Adrenal gland (tissue), 12 donors: ENCODE results near the gene CEP128. TPM values are rescaled to one million over a fixed set of nuclear protein-coding genes. Genes with fewer than 3 reads are reported as not detected.

ENCODE experiments used
- DNase-seq, 7 donors: peaks; one replicate each; pipeline ENCODE4 v3.0.0-alpha.2; 2019 to 2020
- H3K27ac ChIP-seq, 5 donors: fragments of 200-600 bp; sonication (generic) in 4 of 5; 1 replicate in 3 of 5; 2 replicates in 2 of 5; pipeline versions ENCODE4 v1.5.1 to v1.8.0; 2016 to 2020; ENCODE audit warnings: mild to moderate bottlenecking in 1 of 5
- H3K27me3 ChIP-seq: fragments of 200-600 bp; 2 replicates; pipeline ENCODE4 v1.8.0; 2021
- H3K36me3 ChIP-seq, 2 donors: fragments of 200-600 bp; replicated peaks in 1 of 2; 1 replicate in 1 of 2; 2 replicates in 1 of 2; pipeline versions ENCODE4 v1.5.1 to v1.8.0; 2018 to 2022
- H3K4me1 ChIP-seq, 2 donors: fragments of 200-600 bp; replicated peaks in 1 of 2; 1 replicate in 1 of 2; 2 replicates in 1 of 2; pipeline versions ENCODE4 v1.5.1 to v1.8.0; 2018 to 2021
- H3K4me3 ChIP-seq, 4 donors: fragments of 200-600 bp; sonication (generic) in 3 of 4; one replicate each; pipeline ENCODE4 v1.5.1; 2016 to 2018
- H3K9me3 ChIP-seq, 3 donors: fragments of 200-600 bp; sonication (generic) in 1 of 3; replicated peaks in 1 of 3; 1 replicate in 2 of 3; 2 replicates in 1 of 3; pipeline versions ENCODE4 v1.5.1 to v1.8.0; 2016 to 2021
- POLR2A ChIP-seq, 2 donors: fragments of 450-650 bp; IDR thresholded peaks; one replicate each; pipeline ENCODE4 v1.6.1; 2017; ENCODE audit warnings: antibody characterized with exemption in 2 of 2, mild to moderate bottlenecking in 2 of 2, moderate library complexity in 1 of 2
- WGBS, 4 donors: extraction: QIAGEN DNeasy Blood & Tissue Kit in 2 of 4; methylation state at CpG; one replicate each; pipeline versions ENCODE4 v1.1.5 to v1.1.7; 2013 to 2017; 5-methylcytosine and 5-hydroxymethylcytosine counted together
- intact Hi-C, 2 donors: fragments of 100-400 bp; cut with DNase I; formaldehyde crosslinking; loops; one replicate each; pipeline versions ENCODE4 v1.14.1 to v1.15.0; 2022 to 2023
- polyA plus RNA-seq, 3 donors: library from polyadenylated mRNA; stranded (reverse); fragments of 200-250 nt in 2 of 3; fragments of 350-450 nt in 1 of 3; fragmentation: Illumina TruSeq in 1 of 3; extraction: RNeasy Lipid Tissue Mini Kit (QIAGEN cat#74804) in 1 of 3; gene quantifications; one replicate each; pipeline ENCODE4 v1.2.3, GENCODE V29; 2013 to 2014
- total RNA-seq, 9 donors: library from RNA; depleted of rRNA in 4 of 9; stranded (reverse); fragments of >200 nt in 4 of 9; fragments of 120-200 nt in 1 of 9; fragmentation: NEBNext Ultra II Directional in 1 of 9; extraction: Animal tissue kit (Norgen Biotek cat#: 25700) in 1 of 9; gene quantifications; one replicate each; pipeline versions ENCODE4 v1.1.0 to v1.2.4, GENCODE V29; 2013 to 2023
- TF ChIP-seq, protein P1 (sequence below), 6 experiments: fragments of 450-650 bp in 4 of 6; fragments of 200-600 bp in 2 of 6; sonication (generic) in 1 of 6; IDR thresholded peaks; 1 replicate in 5 of 6; 2 replicates in 1 of 6; pipeline versions ENCODE4 v1.5.1 to v1.8.0; 2016 to 2021; ENCODE audit warnings: antibody characterized with exemption in 6 of 6, mild to moderate bottlenecking in 2 of 6, moderate library complexity in 1 of 6
- donor health status: healthy with polysubstance abuse.
- donor health status: Bipolar disorder and iron deficiency.
- donor health status: DM: yes; HTN: yes; CAD: no.
- donor health status: DM: no; HTN: no; CAD: no.
- donor health status: DM: no; HTN: no; CAD: no.
- donor health status: DM: yes; HTN: yes; CAD: no.

The CEP128 gene
- total and polyA plus RNA-seq, 12 donors, result 1.1 to 5.2 (median 3.1) TPM

DNA sequence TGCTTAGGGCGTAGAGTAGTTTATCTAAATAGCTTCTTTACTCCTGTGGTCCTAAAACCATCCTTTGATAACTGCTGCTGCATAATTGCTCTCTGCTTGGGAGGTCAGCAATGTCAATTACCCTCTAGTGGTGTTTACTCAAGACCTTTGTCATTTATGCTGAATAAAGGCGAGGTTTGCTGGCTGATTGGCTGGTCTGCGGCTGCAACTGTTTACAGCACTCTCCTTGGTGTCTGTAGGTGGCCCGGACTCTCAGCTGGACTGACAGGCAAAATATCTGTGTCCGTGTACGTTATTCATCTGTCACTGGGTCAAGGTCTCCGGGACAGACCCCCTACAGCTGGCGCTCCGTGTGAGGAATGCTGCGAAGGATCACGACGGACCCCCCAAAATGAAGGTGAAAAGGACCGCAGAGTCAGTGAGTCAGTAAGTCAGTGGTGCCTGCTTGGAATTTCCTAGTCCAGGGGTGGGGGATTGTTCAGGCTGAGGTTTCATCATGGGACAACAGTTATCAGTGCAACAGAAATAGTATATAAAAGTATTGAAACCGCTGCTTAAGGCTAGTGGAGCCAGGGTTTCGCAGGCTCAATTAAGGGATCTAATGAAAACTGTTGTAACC is 476.9 kb downstream of the CEP128 start:
- H3K27me3 ChIP-seq, result no peaks in the 10 kb centered on the region
- WGBS, 4 donors, result 74 to 81% (median 80%) methylated on average over 12 to 15 of the region's 15 CpGs
- intact Hi-C loops, result no loop called here
- no peak overlapping the region for H3K4me3 ChIP-seq
- H3K36me3 ChIP-seq, result no peaks in the 10 kb centered on the region
- no peaks in the 10 kb centered on the region for H3K4me1 ChIP-seq
- DNase-seq, result no peak
- no peaks in the 10 kb centered on the region for H3K9me3 ChIP-seq
- no peak overlapping the region for H3K27ac ChIP-seq
- TF ChIP-seq POLR2A (IDR thresholded peaks at IDR 0.05), result no peak
- TF ChIP-seq, protein P1, sequence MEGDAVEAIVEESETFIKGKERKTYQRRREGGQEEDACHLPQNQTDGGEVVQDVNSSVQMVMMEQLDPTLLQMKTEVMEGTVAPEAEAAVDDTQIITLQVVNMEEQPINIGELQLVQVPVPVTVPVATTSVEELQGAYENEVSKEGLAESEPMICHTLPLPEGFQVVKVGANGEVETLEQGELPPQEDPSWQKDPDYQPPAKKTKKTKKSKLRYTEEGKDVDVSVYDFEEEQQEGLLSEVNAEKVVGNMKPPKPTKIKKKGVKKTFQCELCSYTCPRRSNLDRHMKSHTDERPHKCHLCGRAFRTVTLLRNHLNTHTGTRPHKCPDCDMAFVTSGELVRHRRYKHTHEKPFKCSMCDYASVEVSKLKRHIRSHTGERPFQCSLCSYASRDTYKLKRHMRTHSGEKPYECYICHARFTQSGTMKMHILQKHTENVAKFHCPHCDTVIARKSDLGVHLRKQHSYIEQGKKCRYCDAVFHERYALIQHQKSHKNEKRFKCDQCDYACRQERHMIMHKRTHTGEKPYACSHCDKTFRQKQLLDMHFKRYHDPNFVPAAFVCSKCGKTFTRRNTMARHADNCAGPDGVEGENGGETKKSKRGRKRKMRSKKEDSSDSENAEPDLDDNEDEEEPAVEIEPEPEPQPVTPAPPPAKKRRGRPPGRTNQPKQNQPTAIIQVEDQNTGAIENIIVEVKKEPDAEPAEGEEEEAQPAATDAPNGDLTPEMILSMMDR (IDR thresholded peaks at IDR 0.05), result no peak

DNA sequence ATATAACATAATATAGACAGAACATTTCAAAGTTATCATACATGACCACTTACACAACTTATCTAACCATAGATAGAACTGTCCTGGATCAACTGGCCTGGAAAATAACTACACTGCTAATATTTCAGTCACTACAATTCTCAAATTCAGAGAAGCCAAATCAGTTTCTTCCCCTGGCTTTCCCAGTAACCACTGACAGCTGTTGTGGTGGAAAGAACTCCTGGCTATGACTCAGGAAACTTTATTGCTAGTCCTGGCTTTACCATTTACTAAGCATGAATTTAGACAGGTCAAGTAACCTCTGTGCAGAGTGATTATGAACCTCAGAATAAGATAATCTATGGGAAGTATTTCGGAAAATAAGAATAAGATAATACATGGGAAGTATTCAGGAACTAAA is 485.3 kb downstream of the CEP128 start:
- H3K36me3 ChIP-seq, result no peaks in the 10 kb centered on the region
- no peaks in the 10 kb centered on the region for H3K27me3 ChIP-seq
- no peaks in the 10 kb centered on the region for H3K9me3 ChIP-seq
- TF ChIP-seq POLR2A (IDR thresholded peaks at IDR 0.05), result no peak
- TF ChIP-seq, protein P1 (IDR thresholded peaks at IDR 0.05), result no peak
- WGBS, 4 donors, result 88 to 96% (median 94%) methylated on average over 1 of the region's 1 CpG
- no peak overlapping the region for H3K4me3 ChIP-seq
- H3K4me1 ChIP-seq, result no peaks in the 10 kb centered on the region
- DNase-seq, result no peak
- H3K27ac ChIP-seq, result no peak overlapping the region
- intact Hi-C loops, result no loop called here

DNA sequence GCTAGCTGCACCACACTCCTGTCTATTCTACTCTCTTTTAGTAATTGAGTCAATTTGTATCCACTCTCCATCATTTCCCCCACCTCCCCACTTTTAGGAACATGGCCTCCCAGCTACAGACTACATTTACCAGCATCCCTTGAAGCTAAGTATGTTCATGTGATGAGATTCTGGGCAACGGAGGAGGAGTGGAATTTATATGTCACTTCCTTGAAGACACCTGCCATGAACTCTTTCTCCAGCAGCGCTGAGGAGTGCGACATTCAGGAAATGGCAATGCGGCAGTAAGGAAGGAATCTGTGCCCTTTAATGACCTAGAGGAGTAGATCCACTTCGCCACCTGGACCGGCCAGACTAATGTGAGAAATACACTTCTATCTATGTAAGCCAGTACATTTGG is 486.5 kb downstream of the CEP128 start:
- WGBS, 4 donors, result 68 to 75% (median 72%) methylated on average over 6 of the region's 6 CpGs

DNA sequence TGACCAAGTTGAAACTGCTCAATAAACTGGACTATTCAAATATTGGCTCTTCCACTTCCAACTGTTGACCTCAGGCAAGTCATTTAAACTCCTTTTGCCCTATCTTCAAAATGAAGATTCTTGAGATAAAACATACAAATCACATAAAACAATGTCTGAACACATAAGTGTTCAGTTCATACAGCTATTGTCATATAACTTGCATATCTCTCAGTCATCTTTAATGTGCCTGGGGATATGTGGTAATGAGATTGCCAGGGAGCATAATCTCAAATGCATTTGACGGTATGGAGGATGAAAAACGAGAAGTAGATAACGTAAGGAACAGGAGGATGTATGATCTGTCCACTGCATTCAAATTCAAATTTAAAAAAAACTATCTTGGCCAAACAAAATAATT is 493.3 kb downstream of the CEP128 start:
- H3K27me3 ChIP-seq, result no peaks in the 10 kb centered on the region
- H3K4me3 ChIP-seq, result no peak overlapping the region
- intact Hi-C loops, result no loop called here
- H3K4me1 ChIP-seq, result no peaks in the 10 kb centered on the region
- H3K36me3 ChIP-seq, result no peaks in the 10 kb centered on the region
- no peak for DNase-seq
- no peaks in the 10 kb centered on the region for H3K9me3 ChIP-seq
- H3K27ac ChIP-seq, result no peak overlapping the region
- no peak for TF ChIP-seq POLR2A (IDR thresholded peaks at IDR 0.05)
- TF ChIP-seq, protein P1 (IDR thresholded peaks at IDR 0.05), result no peak
- 68 to 84% (median 78%) methylated on average over 3 of the region's 3 CpGs for WGBS, 4 donors

More for the DNA sequence above, 486.5 kb downstream of the CEP128 start:
- no peaks in the 10 kb centered on the region for H3K9me3 ChIP-seq
- no peak overlapping the region for H3K4me3 ChIP-seq
- no peaks in the 10 kb centered on the region for H3K27me3 ChIP-seq
- intact Hi-C loops, result no loop called here
- DNase-seq, result no peak
- no peak overlapping the region for H3K27ac ChIP-seq
- TF ChIP-seq POLR2A (IDR thresholded peaks at IDR 0.05), result no peak
- TF ChIP-seq, protein P1 (IDR thresholded peaks at IDR 0.05), result no peak
- H3K36me3 ChIP-seq, result no peaks in the 10 kb centered on the region
- H3K4me1 ChIP-seq, result no peaks in the 10 kb centered on the region
